HCT116 (cell line): ENCODE measurements around the gene CACNG5. TPM values are rescaled to one million over a fixed set of nuclear protein-coding genes. Genes with fewer than 3 reads are reported as not detected.

Experiments
- ATAC-seq: fragments of 200-7000 bp; cut with Tn5 transposase; 2 replicates; pipeline ENCODE4 v1.9.1; 2020; ENCODE audit warnings: mild to moderate bottlenecking, moderate library complexity
- BruUV-seq: library from RNA; stranded (reverse); fragments of 400-500 nt; replicated peaks from 2 replicates; lab custom pipeline; 2021; lab: Mats Ljungman, UMichigan
- CTCF ChIA-PET: fragments of 300-600 bp; sonication (Branson Sonifier 250); formaldehyde crosslinking; loops from one replicate; lab custom pipeline; 2021; ENCODE audit warnings: antibody characterized with exemption; lab: Charles Lee
- POLR2A ChIA-PET: fragments of 300-600, 350-600 bp; sonication (Branson Sonifier 250); formaldehyde crosslinking; loops from one replicate; lab custom pipeline; 2021; ENCODE audit warnings: antibody characterized with exemption; lab: Charles Lee
- RAD21 ChIA-PET, 2 experiments: fragments of 300-600 bp; sonication (Branson Sonifier 250); formaldehyde crosslinking; loops; one replicate each; lab custom pipeline; 2023; ENCODE audit warnings: low total read pairs in 2 of 2; ENCODE audit not compliant: uncharacterized antibody in 2 of 2, unreplicated experiment in 2 of 2, low non-redundant PET in 1 of 2; lab: Charles Lee
- DNase-seq: peaks from one replicate; pipeline ENCODE4 v3.0.0-alpha.2; 2010; ENCODE audit warnings: low read depth, low spot score
- H2AFZ ChIP-seq: fragments of 200-600 bp; shearing (Covaris generic), sonication (generic); 2 replicates; pipeline ENCODE4 v1.6.1; 2017; ENCODE audit warnings: low read depth, mixed run types, mixed read lengths, antibody characterized with exemption, low read length; ENCODE audit not compliant: poor library complexity, severe bottlenecking
- H3K27ac ChIP-seq: 2 replicates; pipeline ENCODE4 v1.5.1; 2012; ENCODE audit warnings: low read depth, low read length
- H3K27me3 ChIP-seq: fragments of 200-600 bp; sonication (generic); 2 replicates; pipeline ENCODE4 v1.6.1; 2016; ENCODE audit warnings: mixed run types, low read length, mixed read lengths; ENCODE audit not compliant: insufficient read depth
- H3K36me3 ChIP-seq, 2 experiments: fragments of 200-500 bp in 1 of 2; fragments of 200-600 bp in 1 of 2; sonication (Bioruptor generic) in 1 of 2; sonication (generic) in 1 of 2; 2 replicates each; pipeline versions ENCODE4 v1.5.1 to v1.6.1; 2014 to 2016; ENCODE audit warnings: low read length in 2 of 2, inconsistent platforms in 1 of 2, mixed read lengths in 1 of 2, mixed run types in 1 of 2; ENCODE audit not compliant: insufficient read depth in 2 of 2, control insufficient read depth in 1 of 2
- H3K4me1 ChIP-seq, 2 experiments: fragments of 200-600 bp in 1 of 2; sonication (generic) in 1 of 2; 2 replicates each; pipeline versions ENCODE4 v1.5.1 to v1.6.1; 2012 to 2017; ENCODE audit warnings: low read length in 2 of 2, inconsistent platforms in 1 of 2, mild to moderate bottlenecking in 1 of 2, mixed read lengths in 1 of 2, mixed run types in 1 of 2, moderate library complexity in 1 of 2; ENCODE audit not compliant: insufficient read depth in 2 of 2, control insufficient read depth in 1 of 2
- H3K4me2 ChIP-seq: fragments of 200-600 bp; sonication (generic); 2 replicates; pipeline ENCODE4 v1.6.1; 2017; ENCODE audit warnings: mixed run types, low read length, mixed read lengths
- H3K4me3 ChIP-seq, 2 experiments: fragments of 200-600 bp in 1 of 2; sonication (generic) in 1 of 2; replicated peaks in 1 of 2; 2 replicates each; pipeline ENCODE4 v1.5.1; 2011 to 2016; ENCODE audit warnings: low read length in 2 of 2, control low read depth in 1 of 2, low read depth in 1 of 2, mild to moderate bottlenecking in 1 of 2, mixed read lengths in 1 of 2, mixed run types in 1 of 2
- H3K79me2 ChIP-seq: fragments of 200-600 bp; sonication (generic); 2 replicates; pipeline ENCODE4 v1.6.1; 2017; ENCODE audit warnings: mild to moderate bottlenecking, mixed run types, low read length, moderate library complexity, mixed read lengths; ENCODE audit not compliant: insufficient read depth
- H3K9ac ChIP-seq: fragments of 200-600 bp; sonication (generic); 2 replicates; pipeline ENCODE4 v1.6.1; 2016; ENCODE audit warnings: low read length, mixed read lengths
- H3K9me2 ChIP-seq: fragments of 200-600 bp; sonication (generic), shearing (Covaris generic); 2 replicates; pipeline ENCODE4 v1.6.1; 2017; ENCODE audit warnings: mixed run types, mild to moderate bottlenecking, moderate library complexity; ENCODE audit not compliant: insufficient read depth
- H3K9me3 ChIP-seq, 2 experiments: fragments of 200-500 bp in 1 of 2; fragments of 200-600 bp in 1 of 2; sonication (Bioruptor generic) in 1 of 2; sonication (generic) in 1 of 2; 2 replicates each; pipeline ENCODE4 v1.6.1; 2014 to 2017; ENCODE audit warnings: low read length in 2 of 2, mixed read lengths in 2 of 2, inconsistent platforms in 1 of 2, low read depth in 1 of 2, mild to moderate bottlenecking in 1 of 2, mixed run types in 1 of 2, moderate library complexity in 1 of 2; ENCODE audit not compliant: control insufficient read depth in 1 of 2, insufficient read depth in 1 of 2
- H4K20me1 ChIP-seq: fragments of 200-600 bp; sonication (generic), shearing (Covaris generic); 2 replicates; pipeline ENCODE4 v1.6.1; 2017; ENCODE audit warnings: mixed run types, mild to moderate bottlenecking, moderate library complexity; ENCODE audit not compliant: insufficient read depth
- CEBPB ChIP-seq: IDR thresholded peaks from 2 replicates; pipeline ENCODE4 v1.6.1; 2012; ENCODE audit warnings: low read depth
- EGR1 ChIP-seq: IDR thresholded peaks from 2 replicates; pipeline ENCODE4 v1.6.1; 2012; ENCODE audit warnings: low read depth
- EZH2 ChIP-seq: fragments of 200-600 bp; sonication (generic); IDR thresholded peaks from 2 replicates; pipeline ENCODE4 v1.6.1; 2017; ENCODE audit warnings: antibody characterized with exemption, mixed run types
- EZH2phosphoT487 ChIP-seq: fragments of 200-600 bp; IDR thresholded peaks from 2 replicates; pipeline ENCODE4 v1.6.1; 2018; ENCODE audit warnings: antibody characterized with exemption, borderline replicate concordance
- SIN3A ChIP-seq: IDR thresholded peaks from 2 replicates; pipeline ENCODE4 v1.6.1; 2012; ENCODE audit warnings: low read depth
- YY1 ChIP-seq: IDR thresholded peaks from 2 replicates; pipeline ENCODE4 v1.6.1; 2011; ENCODE audit warnings: low read length, low read depth, moderate library complexity, mild to moderate bottlenecking; ENCODE audit not compliant: insufficient replicate concordance; ENCODE audit errors: extremely low read depth
- intact Hi-C: fragments of 100-400 bp; cut with micrococcal nuclease; formaldehyde crosslinking; loops from 2 replicates; pipeline ENCODE4 v1.10.0; 2022
- total RNA-seq: library from RNA; stranded (reverse); gene quantifications from one replicate; pipeline ENCODE4 v1.2.1, GENCODE V29; 2021; ENCODE audit not compliant: unreplicated experiment
- TF ChIP-seq, protein P1 (sequence below): IDR thresholded peaks from 2 replicates; pipeline ENCODE4 v1.6.1; 2012
- TF ChIP-seq, protein P2 (sequence below), 3 experiments: fragments of 200-600 bp in 1 of 3; sonication (generic) in 1 of 3; IDR thresholded peaks in 2 of 3; conservative IDR thresholded peaks in 1 of 3; 2 replicates each; pipeline ENCODE4 v1.5.1; 2012 to 2017; ENCODE audit warnings: low read depth in 2 of 3, low read length in 2 of 3, antibody characterized with exemption in 1 of 3, borderline replicate concordance in 1 of 3, control low read depth in 1 of 3, mild to moderate bottlenecking in 1 of 3, mixed read lengths in 1 of 3, mixed run types in 1 of 3, moderate library complexity in 1 of 3; ENCODE audit not compliant: insufficient read depth in 1 of 3

The CACNG5 gene
- total RNA-seq, 1 experiment from 2014 or later = not detected

DNA sequence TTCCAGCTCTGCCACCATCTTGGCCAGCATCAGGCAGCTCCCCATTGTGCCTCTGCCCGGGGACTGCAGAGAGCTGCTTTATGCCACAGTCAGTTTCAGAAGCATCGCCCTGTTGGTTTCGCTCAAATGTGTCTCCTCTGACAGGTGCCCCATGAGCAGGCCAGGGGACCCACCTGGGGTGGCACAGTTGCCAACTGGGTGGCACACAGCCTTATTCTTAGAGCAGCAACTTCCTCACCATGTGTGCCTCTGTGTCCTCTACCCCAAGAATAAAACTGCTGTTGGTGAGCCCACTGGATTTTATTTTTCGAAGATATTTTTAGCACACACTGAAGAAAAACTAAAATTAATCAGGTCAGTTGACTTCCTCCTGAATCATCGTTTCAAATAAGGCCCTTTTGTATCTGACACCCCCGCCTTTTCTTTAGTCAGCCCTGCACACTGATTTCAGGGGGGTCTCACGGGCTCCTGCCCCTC, 44.9 kb upstream of the CACNG5 start:
- no TSS peak for BruUV-seq
- DNase-seq = no peak
- H3K4me2 ChIP-seq = no peak overlapping the region
- ChIA-PET POLR2A (no interaction called here), RAD21 (no interaction called here), CTCF (no interaction called here)
- H3K9me2 ChIP-seq = no peaks in the 10 kb centered on the region
- no peak overlapping the region for H3K4me3 ChIP-seq
- no peak for ATAC-seq
- no peaks in the 10 kb centered on the region for H3K36me3 ChIP-seq
- no peaks in the 10 kb centered on the region for H3K9me3 ChIP-seq
- no peaks in the 10 kb centered on the region for H3K79me2 ChIP-seq
- no peaks in the 10 kb centered on the region for H3K4me1 ChIP-seq
- H3K27ac ChIP-seq = no peak overlapping the region
- no peaks in the 10 kb centered on the region for H3K27me3 ChIP-seq
- H2AFZ ChIP-seq = no peak overlapping the region
- intact Hi-C loops = no loop called here
- H3K9ac ChIP-seq = no peak overlapping the region
- TF ChIP-seq, protein P1, sequence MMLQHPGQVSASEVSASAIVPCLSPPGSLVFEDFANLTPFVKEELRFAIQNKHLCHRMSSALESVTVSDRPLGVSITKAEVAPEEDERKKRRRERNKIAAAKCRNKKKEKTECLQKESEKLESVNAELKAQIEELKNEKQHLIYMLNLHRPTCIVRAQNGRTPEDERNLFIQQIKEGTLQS = no peak
- TF ChIP-seq CEBPB (no peak), EGR1 (no peak), YY1 (no peak), EZH2phosphoT487 (no peak)
- H4K20me1 ChIP-seq = no peaks in the 10 kb centered on the region

DNA sequence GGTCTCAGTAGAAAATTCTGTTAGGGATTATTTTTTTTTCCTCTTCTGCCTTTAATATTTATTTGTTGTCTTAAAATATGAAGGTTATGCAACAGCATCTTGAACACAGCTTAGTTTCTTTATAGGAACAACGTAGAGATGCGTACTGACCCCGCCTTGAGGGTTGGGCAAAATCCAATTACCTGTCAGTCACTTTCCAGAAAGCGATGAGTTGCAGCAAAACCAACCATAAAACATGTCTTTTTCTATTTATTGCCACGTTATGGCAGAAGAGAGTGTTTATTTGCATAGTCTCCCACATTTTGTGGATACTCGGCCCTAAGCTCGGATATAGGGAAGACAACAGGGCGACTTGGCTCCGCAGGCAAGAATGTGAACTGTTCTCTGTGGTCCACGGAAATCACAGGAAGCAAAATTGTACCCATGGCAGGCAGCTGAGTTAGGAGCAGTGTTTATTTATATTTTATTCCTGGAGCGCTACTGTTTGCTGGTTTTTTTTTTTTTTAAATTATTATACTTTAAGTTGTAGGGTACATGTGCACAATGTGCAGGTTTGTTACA, 44.3 kb upstream of the CACNG5 start:
- DNase-seq = no peak
- Histone ChIP-seq H3K27ac (no peak overlapping the region), H3K9ac (no peak overlapping the region), H3K36me3 (no peaks in the 10 kb centered on the region), H3K4me1 (no peaks in the 10 kb centered on the region), H4K20me1 (no peaks in the 10 kb centered on the region), H2AFZ (no peak overlapping the region), H3K9me2 (no peaks in the 10 kb centered on the region), H3K4me2 (no peak overlapping the region), H3K27me3 (no peaks in the 10 kb centered on the region), H3K9me3 (no peaks in the 10 kb centered on the region), H3K4me3 (no peak overlapping the region), H3K79me2 (no peaks in the 10 kb centered on the region)
- TF ChIP-seq SIN3A (no peak), EZH2 (no peak)
- TF ChIP-seq, protein P2, sequence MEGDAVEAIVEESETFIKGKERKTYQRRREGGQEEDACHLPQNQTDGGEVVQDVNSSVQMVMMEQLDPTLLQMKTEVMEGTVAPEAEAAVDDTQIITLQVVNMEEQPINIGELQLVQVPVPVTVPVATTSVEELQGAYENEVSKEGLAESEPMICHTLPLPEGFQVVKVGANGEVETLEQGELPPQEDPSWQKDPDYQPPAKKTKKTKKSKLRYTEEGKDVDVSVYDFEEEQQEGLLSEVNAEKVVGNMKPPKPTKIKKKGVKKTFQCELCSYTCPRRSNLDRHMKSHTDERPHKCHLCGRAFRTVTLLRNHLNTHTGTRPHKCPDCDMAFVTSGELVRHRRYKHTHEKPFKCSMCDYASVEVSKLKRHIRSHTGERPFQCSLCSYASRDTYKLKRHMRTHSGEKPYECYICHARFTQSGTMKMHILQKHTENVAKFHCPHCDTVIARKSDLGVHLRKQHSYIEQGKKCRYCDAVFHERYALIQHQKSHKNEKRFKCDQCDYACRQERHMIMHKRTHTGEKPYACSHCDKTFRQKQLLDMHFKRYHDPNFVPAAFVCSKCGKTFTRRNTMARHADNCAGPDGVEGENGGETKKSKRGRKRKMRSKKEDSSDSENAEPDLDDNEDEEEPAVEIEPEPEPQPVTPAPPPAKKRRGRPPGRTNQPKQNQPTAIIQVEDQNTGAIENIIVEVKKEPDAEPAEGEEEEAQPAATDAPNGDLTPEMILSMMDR (IDR thresholded peaks at IDR 0.05 in 2 of 3, conservative IDR thresholded peaks at IDR 0.05 in 1 of 3; ENCODE audit: borderline replicate concordance in 1 of 3, insufficient read depth in 1 of 3, low read depth in 2 of 3, low read length in 2 of 3) = 0 out of 6 replicates have a peak, but pooled peaks of 1 of the 3 experiments have one; percentile 3
- ChIA-PET POLR2A (no interaction called here), CTCF (no interaction called here), RAD21 (no interaction called here)
- intact Hi-C loops = no loop called here
- no TSS peak for BruUV-seq
- no peak for ATAC-seq
